PC-3 (cell line): ENCODE results near the gene SUSD2. TPM values are rescaled to one million over a fixed set of nuclear protein-coding genes. Genes with fewer than 3 reads are reported as not detected.

Source experiments
- ATAC-seq: fragments of 200-7000 bp; cut with Tn5 transposase; 2 replicates; pipeline ENCODE4 v1.9.1; 2020; ENCODE audit warnings: mild to moderate bottlenecking, moderate library complexity
- BruUV-seq: library from RNA; stranded (reverse); fragments of 400-500 nt; replicated peaks from 2 replicates; lab custom pipeline; 2021; lab: Mats Ljungman, UMichigan
- CTCF ChIA-PET: fragments of 300-600 bp; sonication (Branson Sonifier 250); formaldehyde crosslinking; loops from one replicate; lab custom pipeline; 2022; ENCODE audit warnings: antibody characterized with exemption; lab: Charles Lee
- POLR2A ChIA-PET: fragments of 300-600 bp; sonication (Branson Sonifier 250); formaldehyde crosslinking; loops from one replicate; lab custom pipeline; 2022; ENCODE audit warnings: antibody characterized with exemption; ENCODE audit not compliant: unreplicated experiment; lab: Charles Lee
- DNase-seq: peaks from one replicate; pipeline ENCODE4 v3.0.0-alpha.2; 2015
- H2AFZ ChIP-seq: fragments of 300-600 bp; sonication (generic); 2 replicates; pipeline ENCODE4 v1.6.0; 2016; ENCODE audit warnings: antibody characterized with exemption, low read length
- H3F3A ChIP-seq: fragments of 300-600 bp; sonication (generic); one replicate; pipeline ENCODE4 v1.6.0; 2017; ENCODE audit warnings: antibody characterized with exemption, low read length, control low read depth, mild to moderate bottlenecking; ENCODE audit not compliant: unreplicated experiment
- H3K27ac ChIP-seq: fragments of 300-600 bp; sonication (generic); 2 replicates; pipeline ENCODE4 v1.5.1; 2016; ENCODE audit warnings: mild to moderate bottlenecking, low read length
- H3K27me3 ChIP-seq: fragments of 300-600 bp; sonication (generic); 2 replicates; pipeline ENCODE4 v1.6.1; 2016; ENCODE audit warnings: low read length, mixed read lengths
- H3K36me3 ChIP-seq: fragments of 300-600 bp; sonication (generic); 2 replicates; pipeline ENCODE4 v1.6.1; 2016; ENCODE audit warnings: low read depth, mixed run types, low read length, mixed read lengths
- H3K4me1 ChIP-seq: fragments of 300-600 bp; sonication (generic); 2 replicates; pipeline ENCODE4 v1.5.1; 2016; ENCODE audit warnings: low read length; ENCODE audit not compliant: insufficient read depth
- H3K4me2 ChIP-seq: fragments of 300-600 bp; sonication (generic); 2 replicates; pipeline ENCODE4 v1.6.0; 2016; ENCODE audit warnings: low read length
- H3K4me3 ChIP-seq: fragments of 300-600 bp; sonication (generic); 2 replicates; pipeline ENCODE4 v1.5.1; 2016; ENCODE audit warnings: mild to moderate bottlenecking, low read length, mixed read lengths
- H3K79me2 ChIP-seq: fragments of 300-600 bp; sonication (generic); 2 replicates; pipeline ENCODE4 v1.6.1; 2017; ENCODE audit warnings: low read length, mixed read lengths
- H3K9ac ChIP-seq: fragments of 300-600 bp; sonication (generic); 2 replicates; pipeline ENCODE4 v1.6.0; 2016; ENCODE audit warnings: mild to moderate bottlenecking, low read length
- H3K9me2 ChIP-seq: fragments of 300-600 bp; sonication (generic); replicated peaks from 2 replicates; pipeline ENCODE4 v1.6.1; 2016; ENCODE audit warnings: mixed run types, low read length, mixed read lengths
- H3K9me3 ChIP-seq: fragments of 300-600 bp; sonication (generic); 2 replicates; pipeline ENCODE4 v1.6.1; 2016; ENCODE audit warnings: low read length, mixed read lengths
- H4K20me1 ChIP-seq: fragments of 300-600 bp; sonication (generic); 2 replicates; pipeline ENCODE4 v1.6.1; 2016; ENCODE audit warnings: low read length, mixed read lengths
- CTCF ChIP-seq: fragments of 300-600 bp; sonication (generic); conservative IDR thresholded peaks from 2 replicates; pipeline ENCODE4 v1.5.1; 2017; ENCODE audit warnings: antibody characterized with exemption, low read depth, mild to moderate bottlenecking, low read length
- EZH2 ChIP-seq: fragments of 300-600 bp; sonication (generic); IDR thresholded peaks from one replicate; pipeline ENCODE4 v1.6.1; 2017; ENCODE audit warnings: antibody characterized with exemption, mild to moderate bottlenecking, low read length; ENCODE audit not compliant: unreplicated experiment
- EZH2phosphoT487 ChIP-seq: fragments of 300-600 bp; sonication (generic); IDR thresholded peaks from 2 replicates; pipeline ENCODE4 v1.6.1; 2018; ENCODE audit warnings: mild to moderate bottlenecking, antibody characterized with exemption, low read length, borderline replicate concordance
- intact Hi-C: fragments of 100-400 bp; cut with micrococcal nuclease; formaldehyde crosslinking; loops from 2 replicates; pipeline ENCODE4 v1.9.0; 2023
- total RNA-seq: library from RNA; depleted of rRNA; stranded (reverse); fragments of >200 nt; gene quantifications from 2 replicates; pipeline ENCODE4 v1.2.3, GENCODE V29; 2014

The SUSD2 gene
- total RNA-seq, 1 experiment from 2014 or later, result 1.3 TPM

GRCh38 chr22:24184057-24184798, 2.9 kb downstream of the SUSD2 start:
- TF ChIP-seq EZH2phosphoT487, result no peak
- no peak for TF ChIP-seq EZH2
- TF ChIP-seq CTCF, result no peak
- Histone ChIP-seq H3K4me1 (peaks cover 2% of the 10 kb centered on the region), H3K27ac (no peak overlapping the region), H3K79me2 (no peaks in the 10 kb centered on the region), H2AFZ (no peak overlapping the region), H3K4me3 (no peak overlapping the region), H3K9ac (no peak overlapping the region), H4K20me1 (no peaks in the 10 kb centered on the region), H3K36me3 (no peaks in the 10 kb centered on the region), H3K9me3 (no peaks in the 10 kb centered on the region), H3K27me3 (no peaks in the 10 kb centered on the region), H3K4me2 (no peak overlapping the region), H3K9me2 (no peaks in the 10 kb centered on the region), H3F3A (no peaks in the 10 kb centered on the region)
- ATAC-seq (no peak), DNase-seq (no peak)
- ChIA-PET POLR2A (no interaction called here), CTCF (no interaction called here)
- no TSS peak for BruUV-seq
- intact Hi-C loops, result no loop called here

- H3K27me3 ChIP-seq, result no peaks in the 10 kb centered on the region
- no peak for ATAC-seq
- ChIA-PET CTCF (no interaction called here), POLR2A (no interaction called here)
- peaks cover 9% of the 10 kb centered on the region for H3K4me1 ChIP-seq
- no peaks in the 10 kb centered on the region for H4K20me1 ChIP-seq
- no peak overlapping the region for H3K4me2 ChIP-seq
- no peak overlapping the region for H3K4me3 ChIP-seq
- no peak overlapping the region for H3K27ac ChIP-seq
- no peak for DNase-seq
- BruUV-seq, result no TSS peak
- TF ChIP-seq EZH2phosphoT487, result no peak
- no peaks in the 10 kb centered on the region for H3K36me3 ChIP-seq
- no peak overlapping the region for H3K9ac ChIP-seq
- no peaks in the 10 kb centered on the region for H3K9me3 ChIP-seq
- H3K79me2 ChIP-seq, result no peaks in the 10 kb centered on the region
- no peak overlapping the region for H2AFZ ChIP-seq
- intact Hi-C loops, result no loop called here
- H3F3A ChIP-seq, result no peaks in the 10 kb centered on the region
- no peaks in the 10 kb centered on the region for H3K9me2 ChIP-seq
Measured at GRCh38 chr22:24185001-24185500, 3.8 kb downstream of the SUSD2 start.

- H3K79me2 ChIP-seq, result no peaks in the 10 kb centered on the region
- no peaks in the 10 kb centered on the region for H3K27me3 ChIP-seq
- ATAC-seq (no peak), DNase-seq (no peak)
- H4K20me1 ChIP-seq, result no peaks in the 10 kb centered on the region
- H3K4me2 ChIP-seq, result no peak overlapping the region
- H3F3A ChIP-seq, result no peaks in the 10 kb centered on the region
- BruUV-seq, result no TSS peak
- H3K27ac ChIP-seq, result no peak overlapping the region
- H3K9ac ChIP-seq, result no peak overlapping the region
- CTCF ChIA-PET, result no interaction called here
- H3K36me3 ChIP-seq, result no peaks in the 10 kb centered on the region
- H3K4me1 ChIP-seq, result peaks cover 9% of the 10 kb centered on the region
- no peak overlapping the region for H2AFZ ChIP-seq
- TF ChIP-seq EZH2, result no peak
- TF ChIP-seq CTCF, result no peak
- TF ChIP-seq EZH2phosphoT487, result no peak
- H3K9me3 ChIP-seq, result no peaks in the 10 kb centered on the region
- intact Hi-C loops, result no loop called here
- POLR2A ChIA-PET, result no interaction called here
- no peak overlapping the region for H3K4me3 ChIP-seq
- no peaks in the 10 kb centered on the region for H3K9me2 ChIP-seq
Measured at GRCh38 chr22:24185501-24186351, 4.4 kb downstream of the SUSD2 start.
